Measurements from ENCODE around the gene GRM5.
A peak's percentile ranks its signal among the peaks of the same experiment; 100 is the strongest.
"Not testable (repeated sequence)": the region's sequence is repeated elsewhere in the genome, so short reads cannot be mapped to it uniquely, and the experiment has no call there.

The GRM5 gene

DNA sequence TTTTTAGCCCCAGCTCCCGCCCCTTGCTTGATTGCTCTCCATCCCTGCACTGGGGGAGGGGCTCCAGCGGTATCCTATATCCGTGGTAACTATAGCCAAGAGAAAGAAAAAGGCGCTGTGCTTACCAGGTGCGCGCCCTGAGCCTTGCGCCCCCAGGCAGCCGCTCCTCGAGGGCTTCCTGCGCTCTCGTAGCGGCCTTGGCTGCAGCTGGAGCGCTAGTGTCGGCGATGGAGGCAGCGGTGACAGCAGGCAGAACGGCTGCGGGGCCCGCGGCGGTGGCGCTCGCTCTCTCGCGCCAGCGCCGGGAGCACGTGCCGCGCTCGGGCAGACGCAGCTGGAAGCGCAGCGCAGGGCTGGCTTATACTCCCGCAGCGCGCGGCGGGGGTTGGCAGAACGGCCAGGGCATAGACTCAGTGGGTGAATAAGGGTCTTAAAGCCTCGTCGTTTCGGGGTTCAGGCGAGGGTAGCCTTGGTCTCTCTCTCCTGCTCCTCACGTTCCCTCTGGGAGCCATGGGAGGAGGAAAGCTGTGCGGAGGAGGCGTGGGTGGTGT is at the start of gene GRM5:
GRM5 (minus strand) TSS at position 332 of the 551 bp plus-strand sequence. CDS start 18,110 bp downstream, outside the sequence.
- DNase-seq (ENCODE audit: low spot score) = not testable (repeated sequence)

- not testable (repeated sequence) for DNase-seq (ENCODE audit: low spot score)
- TF ChIP-seq CTCF (IDR thresholded peaks at IDR 0.05; ENCODE audit: extremely low read depth, missing control alignments) = peak; percentile 36
Measured at GRCh38 chr11:89097956-89098355, 32.2 kb upstream of the GRM5 start.

- not testable (repeated sequence) for DNase-seq (ENCODE audit: low spot score)
Measured at GRCh38 chr11:89093806-89094205, 28.0 kb upstream of the GRM5 start.

- DNase-seq (ENCODE audit: low spot score) = not testable (repeated sequence)
Measured at GRCh38 chr11:89084951-89085350, 19.2 kb upstream of the GRM5 start.

DNA sequence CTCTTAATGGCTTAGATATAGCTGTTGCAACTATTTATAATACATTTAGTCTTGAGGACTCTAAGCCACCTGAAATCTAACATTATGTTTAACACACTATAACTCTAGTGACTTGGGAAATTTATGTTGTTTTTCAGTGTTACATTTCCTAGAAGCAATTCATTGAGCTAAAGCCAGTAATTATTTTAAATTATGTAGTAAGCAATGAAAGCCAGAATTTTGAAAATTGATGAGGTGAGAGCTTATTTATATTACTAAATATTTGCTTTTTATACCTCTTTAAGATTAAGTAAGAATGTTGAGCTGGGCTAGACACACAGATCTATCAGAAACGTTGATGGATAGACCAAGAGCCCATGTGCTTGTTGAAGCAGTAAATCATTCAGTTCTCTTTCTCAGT is 5.1 kb upstream of the GRM5 start:
- not testable (repeated sequence) for DNase-seq (ENCODE audit: low spot score)

GRCh38 chr11:89067264-89067663 is 1.5 kb upstream of the GRM5 start:
- no peak for TF ChIP-seq CTCF (IDR thresholded peaks at IDR 0.05; ENCODE audit: extremely low read depth, missing control alignments)
- no peak for DNase-seq (ENCODE audit: low spot score)

- TF ChIP-seq CTCF (IDR thresholded peaks at IDR 0.05; ENCODE audit: extremely low read depth, missing control alignments) = no peak
- no peak for DNase-seq (ENCODE audit: low spot score)
Measured at GRCh38 chr11:89065066-89065465, 716 bp downstream of the GRM5 start.

DNA sequence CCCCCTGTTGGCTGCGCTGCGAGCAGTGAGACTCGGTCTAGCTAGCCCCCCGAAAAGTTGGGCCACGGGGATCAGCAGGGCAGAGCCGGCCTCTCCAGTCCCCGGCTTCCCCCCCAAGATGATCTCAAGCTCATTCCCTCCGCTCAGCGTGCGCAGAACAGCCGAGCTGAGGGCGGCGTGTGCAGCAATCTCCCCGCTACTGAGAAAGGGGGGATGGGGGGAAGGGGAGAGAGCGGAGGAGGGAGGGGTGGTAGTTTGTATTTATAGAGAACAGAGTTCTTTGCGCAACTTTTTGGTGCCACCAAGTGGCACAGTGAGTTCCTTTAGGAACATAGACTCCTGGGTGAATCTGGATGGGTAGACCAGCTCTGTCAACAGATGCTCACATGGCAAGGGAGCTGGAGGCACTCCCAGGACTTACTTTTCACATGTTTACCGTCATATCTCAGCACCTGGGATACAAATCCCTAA is 2.3 kb downstream of the GRM5 start:
- DNase-seq (ENCODE audit: low spot score) = not testable (repeated sequence)

DNA sequence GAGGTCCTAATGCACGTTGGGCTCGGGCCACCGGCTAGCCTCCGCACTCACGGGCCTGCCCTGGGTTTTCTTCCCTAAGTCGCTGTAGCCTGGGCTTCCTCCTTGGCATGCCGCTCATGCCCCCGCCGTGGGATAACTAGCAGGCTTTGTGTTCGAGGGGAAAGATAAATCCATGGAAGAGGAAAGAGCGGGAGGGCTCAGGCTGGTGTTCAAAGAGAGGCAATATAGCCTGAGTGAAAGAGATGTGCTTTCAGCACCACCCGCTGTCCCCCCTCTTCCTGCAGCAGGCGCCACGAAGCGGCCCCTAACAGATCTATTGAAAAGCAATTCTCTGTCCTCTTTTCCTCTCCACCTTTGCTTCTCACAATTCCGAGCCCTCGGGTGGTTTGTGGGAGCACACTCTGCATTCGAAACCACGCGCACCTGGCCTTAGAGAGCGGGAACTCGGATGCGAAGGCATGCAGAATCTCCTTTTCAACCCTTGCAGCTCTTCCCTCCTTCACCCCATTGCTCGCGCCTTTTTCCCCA is 2.9 kb downstream of the GRM5 start:
- not testable (repeated sequence) for DNase-seq (ENCODE audit: low spot score)

DNA sequence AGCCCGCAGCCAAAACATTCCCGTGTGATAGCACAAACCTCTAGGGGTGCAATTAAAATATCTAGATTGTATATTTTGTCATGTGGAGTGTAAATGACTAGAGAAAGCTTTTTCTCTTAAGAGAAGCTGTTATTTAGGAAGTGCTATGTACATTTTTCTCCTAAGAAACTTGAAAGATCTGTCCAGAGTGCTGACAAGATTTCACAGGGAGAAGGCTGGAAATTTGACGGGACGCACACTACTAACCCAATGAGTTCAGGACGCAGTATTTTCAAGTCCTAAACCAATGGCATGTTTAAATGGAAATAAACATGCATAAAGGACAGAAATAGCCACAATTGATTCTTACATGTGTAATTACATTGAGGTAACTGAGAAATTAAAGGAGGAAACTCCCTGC is 3.9 kb downstream of the GRM5 start:
- not testable (repeated sequence) for DNase-seq (ENCODE audit: low spot score)

GRCh38 chr11:89057406-89057805 is 8.4 kb downstream of the GRM5 start:
- not testable (repeated sequence) for DNase-seq (ENCODE audit: low spot score)

DNA sequence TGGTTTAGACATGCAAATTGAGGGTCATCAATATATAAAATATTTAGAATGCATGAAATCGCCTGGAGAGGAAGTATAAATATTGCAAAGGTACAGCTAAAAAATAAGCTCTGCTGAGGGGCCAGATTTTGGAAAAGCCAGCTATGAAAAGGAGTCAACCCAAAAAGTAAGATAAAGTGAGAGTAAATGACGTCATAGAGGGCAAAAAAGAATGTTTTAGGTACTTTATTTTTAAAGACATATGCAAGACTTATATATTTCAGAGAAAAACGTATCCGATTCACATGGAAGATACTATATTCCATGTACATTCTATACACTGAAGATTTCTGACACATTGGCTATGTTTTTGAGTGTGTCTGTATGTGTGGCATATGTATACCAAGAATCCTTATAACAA is 13.6 kb downstream of the GRM5 start:
- no peak for DNase-seq (ENCODE audit: low spot score)
- no peak for TF ChIP-seq CTCF (IDR thresholded peaks at IDR 0.05; ENCODE audit: extremely low read depth, missing control alignments)

DNA sequence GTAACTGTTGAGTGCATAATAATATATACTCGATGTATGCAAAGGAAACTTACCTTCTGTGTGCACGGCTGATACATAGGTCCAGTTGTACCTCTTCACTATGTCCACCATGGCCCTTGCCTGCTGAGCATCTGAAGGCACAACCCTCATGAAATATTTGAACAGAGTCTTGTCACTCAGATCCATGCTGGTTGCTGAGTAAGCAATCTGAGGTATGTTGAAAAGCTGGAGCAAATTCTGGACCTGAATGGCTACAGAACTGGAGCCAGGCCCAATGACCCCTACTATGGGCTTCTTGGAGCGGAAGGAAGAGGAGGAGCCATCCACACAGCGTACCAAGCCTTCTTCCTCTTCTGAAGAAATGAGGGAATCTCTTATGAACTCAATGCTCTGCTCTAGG is 18.6 kb downstream of the GRM5 start:
- DNase-seq (ENCODE audit: low spot score) = not testable (repeated sequence)

DNA sequence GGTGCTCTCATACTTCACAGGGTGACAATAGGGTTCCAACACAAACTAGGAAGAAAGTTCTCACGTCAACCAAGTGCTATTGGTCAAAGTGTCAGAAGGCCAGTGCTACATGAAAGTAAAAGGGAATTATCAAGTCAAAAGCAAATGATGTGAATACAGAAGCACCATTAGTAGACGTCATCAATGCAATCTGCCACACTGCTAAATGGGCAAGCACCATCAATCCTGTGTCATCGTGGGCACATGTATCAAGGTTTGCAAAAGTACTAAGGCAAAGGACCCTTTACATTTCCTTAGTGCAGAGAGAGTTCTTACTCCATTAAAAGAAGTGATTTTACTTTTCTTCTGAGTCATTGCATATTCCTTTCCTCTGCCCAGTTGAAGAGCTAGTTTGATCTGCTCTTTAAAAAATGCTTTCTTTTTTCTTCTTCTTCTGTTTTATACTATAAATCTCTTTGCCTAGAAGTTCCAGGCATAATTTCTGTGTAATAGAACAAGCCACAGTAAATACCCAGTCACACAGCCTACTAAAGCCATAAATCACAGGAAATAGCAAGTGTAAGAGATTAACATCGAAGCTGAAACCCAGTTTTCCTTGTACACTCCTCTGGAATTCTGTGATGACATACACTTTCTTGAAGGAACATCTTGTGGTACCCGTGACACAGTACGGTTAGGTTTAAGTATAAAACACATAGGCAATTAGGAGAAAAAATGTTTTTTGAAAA is 21.8 kb downstream of the GRM5 start:
- DNase-seq (ENCODE audit: low spot score) = not testable (repeated sequence)

DNA sequence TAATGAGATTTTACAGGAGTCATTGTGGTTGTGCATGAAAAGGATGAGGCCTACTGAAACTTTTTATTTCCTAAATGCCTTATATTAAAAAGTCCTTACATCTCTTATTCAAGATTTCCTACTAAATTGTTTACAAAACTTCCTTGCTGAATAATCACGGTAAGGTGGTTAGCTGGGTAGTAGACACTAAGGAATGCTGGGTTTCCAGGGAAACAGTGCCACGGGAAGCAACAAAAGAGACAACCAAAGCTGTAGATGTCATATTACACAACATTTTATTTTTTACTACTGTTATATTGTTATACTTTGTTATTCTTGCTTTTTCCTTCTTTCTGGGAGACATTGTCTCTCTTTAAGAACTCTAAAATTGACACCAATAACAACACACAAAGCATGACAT is 36.1 kb downstream of the GRM5 start:
- DNase-seq (ENCODE audit: low spot score) = not testable (repeated sequence)

Measured in GM20000 (cell line).